HuH-7 (cell line): ENCODE data around the gene PRPF31.
A peak's percentile ranks its signal among the peaks of the same experiment; 100 is the strongest.

Source experiments
- DNase-seq: peaks from one replicate; pipeline ENCODE4 v3.0.0; 2011; ENCODE audit warnings: low spot score

Gene PRPF31

GRCh38 chr19:54142166-54142780, 26.7 kb downstream of the PRPF31 start:
- no peak for DNase-seq

DNA sequence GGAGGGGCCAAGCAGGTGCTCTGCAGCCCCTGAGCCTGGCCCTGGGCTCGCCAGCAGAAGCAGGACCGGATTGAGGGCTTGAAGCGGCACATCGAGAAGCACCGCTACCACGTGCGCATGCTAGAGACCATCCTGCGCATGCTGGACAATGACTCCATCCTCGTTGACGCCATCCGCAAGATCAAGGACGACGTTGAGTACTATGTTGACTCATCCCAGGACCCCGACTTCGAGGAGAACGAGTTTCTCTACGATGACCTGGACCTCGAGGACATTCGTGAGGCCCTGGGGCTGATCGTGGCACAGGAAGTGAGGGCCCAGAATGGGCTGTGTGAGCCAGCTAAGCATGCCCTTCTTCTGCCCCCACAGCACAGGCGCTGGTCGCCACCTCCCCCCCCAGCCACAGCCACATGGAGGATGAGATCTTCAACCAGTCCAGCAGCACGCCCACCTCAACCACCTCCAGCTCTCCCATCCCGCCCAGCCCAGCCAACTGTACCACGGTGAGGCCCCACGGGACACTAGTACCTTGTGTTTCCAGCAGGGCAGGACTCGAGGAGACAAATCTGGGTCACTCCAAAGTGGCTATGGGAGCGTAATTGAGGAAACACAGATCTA, 30.1 kb downstream of the PRPF31 start:
- no peak for DNase-seq

DNA sequence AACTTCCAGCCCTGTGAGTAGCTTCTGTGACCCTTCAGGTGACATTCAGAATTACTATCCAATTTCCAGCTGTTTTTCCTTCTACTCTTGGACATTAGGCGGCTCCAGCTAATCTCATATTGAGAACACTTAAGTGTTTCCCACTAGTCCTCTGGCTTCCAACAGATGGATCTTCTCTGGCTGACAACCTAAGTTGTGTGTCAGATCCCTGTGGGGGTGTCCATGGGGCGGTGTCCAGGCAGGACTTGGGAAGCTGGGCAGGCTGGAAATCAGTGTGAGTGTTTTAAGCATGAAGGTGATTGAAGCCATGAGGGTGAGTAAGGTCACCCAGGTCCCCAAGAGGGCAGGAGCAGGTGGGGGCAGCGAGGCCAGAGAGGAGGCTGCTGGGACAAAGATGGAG, 32.1 kb downstream of the PRPF31 start:
- no peak for DNase-seq

- no peak for DNase-seq
Measured at GRCh38 chr19:54148158-54148557, 32.6 kb downstream of the PRPF31 start.

- DNase-seq = no peak
Measured at GRCh38 chr19:54149021-54149812, 33.7 kb downstream of the PRPF31 start.

GRCh38 chr19:54151362-54152035, 35.9 kb downstream of the PRPF31 start:
- DNase-seq = no peak

DNA sequence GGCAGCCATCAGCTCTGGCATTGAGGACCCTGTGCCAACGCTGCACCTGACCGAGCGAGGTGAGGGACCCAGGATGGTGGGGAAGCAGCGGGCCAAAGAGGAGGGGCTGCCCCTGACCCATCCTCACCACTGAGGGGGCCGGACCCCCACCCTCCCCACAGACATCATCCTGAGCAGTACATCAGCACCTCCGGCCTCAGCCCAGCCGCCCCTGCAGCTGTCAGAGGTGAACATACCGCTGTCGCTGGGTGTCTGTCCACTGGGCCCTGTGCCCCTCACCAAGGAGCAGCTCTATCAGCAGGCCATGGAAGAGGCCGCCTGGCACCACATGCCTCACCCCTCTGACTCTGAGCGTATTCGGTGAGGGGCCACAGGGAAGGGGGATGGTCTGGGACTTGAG, 36.7 kb downstream of the PRPF31 start:
- no peak for DNase-seq

DNA sequence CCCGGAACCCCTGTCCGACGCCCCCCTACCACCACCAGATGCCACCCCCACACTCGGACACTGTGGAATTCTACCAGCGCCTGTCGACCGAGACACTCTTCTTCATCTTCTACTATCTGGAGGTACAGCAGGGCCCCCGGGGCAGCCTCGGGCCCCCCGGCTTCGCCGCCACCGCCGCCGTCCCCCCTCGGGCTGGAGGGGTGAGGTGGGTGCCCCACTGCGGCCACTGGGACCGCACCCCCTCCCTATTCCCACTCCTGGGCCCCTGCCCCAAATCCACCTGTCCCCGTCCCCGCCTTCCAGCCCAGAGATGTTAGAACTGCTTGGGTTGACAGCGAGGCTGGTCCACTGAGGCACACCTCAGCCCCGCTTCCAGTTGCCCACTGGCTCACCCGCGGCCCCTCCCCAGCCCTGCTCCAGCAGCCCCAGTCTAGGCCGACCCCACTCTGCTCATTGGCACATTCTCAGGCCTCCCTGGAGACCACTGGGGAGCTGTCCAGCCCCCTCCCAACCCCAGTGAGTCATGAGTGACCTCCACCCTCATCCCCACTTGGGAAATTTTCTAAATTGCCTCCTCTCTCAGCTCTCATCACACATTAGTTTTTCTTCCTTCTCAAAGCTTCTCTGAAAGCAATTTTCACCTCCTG, 37.4 kb downstream of the PRPF31 start:
- no peak for DNase-seq

GRCh38 chr19:54153731-54154326, 38.3 kb downstream of the PRPF31 start:
- no peak for DNase-seq

DNA sequence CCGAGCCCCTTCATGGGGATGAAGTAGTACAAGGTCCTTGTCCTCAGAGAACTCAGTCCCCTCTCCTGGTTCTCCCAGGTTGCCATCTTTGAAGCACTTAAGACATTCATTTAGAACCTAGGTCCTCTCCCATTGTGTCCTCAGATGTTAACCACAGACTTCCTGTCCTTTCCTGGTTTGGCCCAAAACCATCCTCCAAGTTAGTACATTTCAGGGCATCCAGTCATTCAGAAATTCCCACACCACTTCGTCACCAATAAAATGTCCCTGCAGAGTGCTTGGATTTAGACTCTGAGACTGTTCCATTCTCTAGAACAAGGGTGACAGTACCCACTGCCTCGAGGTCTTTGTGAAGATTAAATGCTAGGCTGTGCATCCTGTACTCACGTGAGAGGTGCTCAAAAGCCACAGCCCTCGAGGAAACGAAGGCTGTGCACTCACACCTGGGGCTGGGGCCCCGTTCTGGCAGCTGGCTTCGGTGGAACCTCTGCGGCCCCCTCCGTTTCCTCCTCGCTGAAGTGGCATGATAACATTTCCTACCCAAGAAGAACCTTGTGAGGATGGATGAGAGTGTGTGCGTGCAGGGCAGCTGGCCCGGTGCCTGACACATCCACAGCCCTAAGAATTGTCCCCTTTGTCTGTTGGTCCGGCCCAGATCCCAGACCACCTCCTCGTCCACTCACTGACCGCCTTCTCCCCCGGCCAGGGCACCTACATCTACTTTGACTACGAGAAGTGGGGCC, 39.2 kb downstream of the PRPF31 start:
- no peak for DNase-seq

DNA sequence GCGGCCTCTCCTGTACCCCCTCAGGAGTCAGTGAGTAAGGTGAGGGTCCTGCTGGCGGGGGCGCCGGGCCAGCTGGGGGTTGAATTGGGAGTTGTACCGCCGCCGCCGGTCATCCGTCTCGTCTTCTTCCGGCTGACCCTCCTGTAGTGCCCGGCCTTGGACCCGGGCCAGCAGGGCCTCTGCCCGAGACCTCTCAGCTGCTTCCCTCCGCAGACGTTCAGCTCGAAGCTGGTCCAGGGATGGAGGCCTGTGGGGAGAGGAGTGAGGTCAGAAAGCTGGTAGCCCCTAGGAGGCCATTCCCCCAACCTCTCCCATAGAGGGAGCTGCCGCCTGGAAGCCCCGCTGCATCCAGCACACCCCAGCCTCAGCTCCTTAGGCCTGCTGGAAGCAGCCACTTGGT, 40.1 kb downstream of the PRPF31 start:
- no peak for DNase-seq

DNA sequence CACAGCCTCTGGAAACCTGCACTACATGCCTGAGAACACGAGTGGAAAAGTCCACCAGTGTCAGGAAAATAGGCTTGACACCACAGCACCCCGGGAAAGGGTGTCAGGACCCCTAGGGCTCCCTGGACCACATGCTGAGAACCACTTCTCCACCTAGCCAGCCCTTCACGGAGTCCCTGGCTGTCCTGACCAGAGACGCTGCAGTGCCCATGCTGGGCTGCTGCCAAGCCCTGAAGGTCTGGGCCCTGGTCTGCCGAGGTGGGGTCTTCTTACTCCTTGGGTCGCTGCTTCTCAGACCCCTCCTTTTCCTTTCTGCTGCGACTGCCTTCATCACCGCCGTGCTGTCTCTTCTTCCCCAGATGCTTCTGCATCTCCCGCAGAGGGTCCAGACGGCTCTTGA, 40.9 kb downstream of the PRPF31 start:
- DNase-seq = no peak

- no peak for DNase-seq
Measured at GRCh38 chr19:54156953-54157352, 41.4 kb downstream of the PRPF31 start.

DNA sequence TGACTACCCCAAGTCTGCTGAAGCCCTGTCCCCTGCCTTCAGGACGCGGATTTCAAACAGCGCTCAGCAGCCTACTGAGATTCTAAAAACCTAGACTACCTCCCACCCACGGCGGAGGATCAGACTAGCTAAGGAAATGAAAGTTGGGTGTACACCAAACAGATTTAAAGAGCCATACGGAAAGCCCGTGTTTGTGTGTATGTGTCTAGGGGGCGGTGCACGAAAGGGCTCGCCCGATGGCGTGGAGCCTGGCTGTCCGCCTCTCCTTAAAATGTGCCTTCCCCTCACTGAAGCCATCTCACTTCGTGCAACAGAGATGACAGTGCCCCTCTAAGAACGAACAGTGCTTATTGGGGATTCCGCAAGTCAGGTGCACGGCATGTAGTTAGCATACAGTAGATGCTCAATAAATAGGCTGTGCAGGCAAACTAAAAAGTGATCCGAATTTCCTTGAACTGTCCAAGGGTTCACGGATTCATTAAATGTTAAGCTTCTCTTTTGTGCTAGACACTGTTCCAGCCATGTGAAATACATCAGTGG, 43.3 kb downstream of the PRPF31 start:
- no peak for DNase-seq

DNA sequence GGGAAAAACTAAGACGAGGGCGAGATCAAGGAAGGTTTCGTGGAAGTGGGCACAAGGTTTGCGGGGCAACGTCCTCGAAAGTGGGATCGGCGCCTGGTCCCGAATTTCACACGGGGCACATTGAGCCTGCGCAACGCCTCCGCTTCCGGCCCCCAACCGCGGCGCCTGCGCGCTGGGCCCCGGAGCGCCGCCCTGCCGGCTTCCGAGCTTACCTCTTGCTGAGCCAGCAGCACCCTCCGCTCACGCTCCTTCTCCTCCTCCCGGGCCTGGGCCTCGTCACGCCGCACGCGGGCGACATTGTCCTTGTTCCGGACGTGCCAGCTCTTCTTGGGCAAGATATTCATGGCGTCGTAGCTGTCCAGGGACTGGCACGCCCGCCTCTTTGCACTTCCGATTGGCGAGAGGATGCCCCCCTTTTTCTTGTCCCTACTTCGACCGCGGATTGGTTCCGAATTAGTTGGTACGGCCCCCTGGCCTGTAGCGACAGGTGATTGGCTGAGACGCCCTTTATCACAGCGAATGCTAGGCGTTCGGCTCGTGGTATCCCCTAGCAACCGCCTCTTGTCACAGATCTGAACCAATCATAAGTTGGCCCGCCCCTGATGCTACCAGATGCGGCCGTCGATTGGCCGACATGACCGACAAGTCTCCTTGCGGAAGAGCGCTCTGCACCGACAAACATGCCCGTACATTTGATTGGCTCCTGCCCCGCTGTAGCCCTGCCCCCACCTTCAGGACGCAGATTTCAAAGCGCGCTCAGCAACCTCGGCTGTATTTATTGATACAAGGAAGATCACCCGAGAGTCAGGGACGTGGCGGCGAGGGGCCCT, 44.0 kb downstream of the PRPF31 start, which contains the start of gene LENG1:
Gene LENG1 (minus strand): TSS at position 370 of the 830 bp plus-strand sequence. CDS start 26 bp downstream, at position 344.
- peak; percentile 100 for DNase-seq

DNA sequence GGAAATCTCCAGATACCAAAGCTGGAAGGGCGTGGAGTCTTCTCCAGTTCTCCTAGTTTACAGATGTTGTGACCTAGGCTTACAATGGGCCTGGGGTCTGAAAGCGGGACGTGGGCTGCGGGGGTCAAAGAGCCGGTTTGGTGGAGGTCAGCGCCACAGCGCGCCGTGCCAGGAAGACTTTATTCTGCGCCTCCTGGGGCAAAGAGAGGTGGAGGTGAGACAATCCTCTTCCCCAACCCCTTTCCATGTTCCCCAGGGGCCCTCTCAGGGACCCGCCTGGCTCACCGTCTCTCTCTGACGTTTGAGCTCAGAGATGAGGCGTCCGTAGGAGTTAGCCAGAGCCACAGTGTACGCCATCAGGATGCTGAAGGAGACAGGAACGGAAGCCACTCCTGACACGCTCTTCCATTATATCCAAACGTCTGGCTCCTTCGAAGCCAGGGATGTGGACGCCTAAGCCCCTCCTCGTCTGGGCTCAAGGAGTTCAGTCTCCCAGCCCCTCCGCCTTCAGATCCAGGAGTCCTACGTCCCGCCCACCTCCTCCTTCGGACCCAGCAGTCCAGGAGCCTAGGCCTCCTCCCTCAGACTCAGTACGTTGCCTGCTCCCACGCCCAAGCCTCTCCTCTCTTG, 44.7 kb downstream of the PRPF31 start:
- no peak for DNase-seq

DNA sequence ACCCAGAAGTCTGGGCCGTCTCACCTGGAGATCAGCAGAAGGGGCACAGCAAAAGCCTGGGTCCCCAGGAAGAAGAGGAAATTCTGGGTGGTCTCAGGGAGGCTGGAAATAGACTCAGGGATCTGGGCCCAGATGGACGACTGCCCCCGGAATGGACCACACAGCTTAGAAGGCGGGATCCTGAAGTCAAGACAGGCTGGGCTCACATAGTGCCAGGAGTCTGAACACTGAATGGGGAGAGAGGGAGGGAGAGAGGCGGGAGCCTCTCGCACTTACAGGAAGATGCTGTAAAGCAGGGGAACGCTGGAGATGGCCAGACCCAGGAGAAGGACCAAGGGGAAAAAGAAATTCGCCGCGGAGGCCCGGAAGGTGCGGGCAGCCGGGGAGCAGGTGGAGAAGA, 45.3 kb downstream of the PRPF31 start:
- DNase-seq = no peak

GRCh38 chr19:54162241-54162805, 46.8 kb downstream of the PRPF31 start:
- DNase-seq = no peak

GRCh38 chr19:54162884-54163283, 47.3 kb downstream of the PRPF31 start:
- no peak for DNase-seq
